ENCODE measurements around the gene TAS1R1. TPM values are rescaled to one million over a fixed set of nuclear protein-coding genes. Genes with fewer than 3 reads are reported as not detected.
A peak's percentile ranks its signal among the peaks of the same experiment; 100 is the strongest.

The TAS1R1 gene
- total and polyA plus RNA-seq, 9 of the 15 experiments (the other 6 are each of a cell fraction or from before 2014, with no cell fraction given) = 0.06 TPM; not detected in 8

DNA sequence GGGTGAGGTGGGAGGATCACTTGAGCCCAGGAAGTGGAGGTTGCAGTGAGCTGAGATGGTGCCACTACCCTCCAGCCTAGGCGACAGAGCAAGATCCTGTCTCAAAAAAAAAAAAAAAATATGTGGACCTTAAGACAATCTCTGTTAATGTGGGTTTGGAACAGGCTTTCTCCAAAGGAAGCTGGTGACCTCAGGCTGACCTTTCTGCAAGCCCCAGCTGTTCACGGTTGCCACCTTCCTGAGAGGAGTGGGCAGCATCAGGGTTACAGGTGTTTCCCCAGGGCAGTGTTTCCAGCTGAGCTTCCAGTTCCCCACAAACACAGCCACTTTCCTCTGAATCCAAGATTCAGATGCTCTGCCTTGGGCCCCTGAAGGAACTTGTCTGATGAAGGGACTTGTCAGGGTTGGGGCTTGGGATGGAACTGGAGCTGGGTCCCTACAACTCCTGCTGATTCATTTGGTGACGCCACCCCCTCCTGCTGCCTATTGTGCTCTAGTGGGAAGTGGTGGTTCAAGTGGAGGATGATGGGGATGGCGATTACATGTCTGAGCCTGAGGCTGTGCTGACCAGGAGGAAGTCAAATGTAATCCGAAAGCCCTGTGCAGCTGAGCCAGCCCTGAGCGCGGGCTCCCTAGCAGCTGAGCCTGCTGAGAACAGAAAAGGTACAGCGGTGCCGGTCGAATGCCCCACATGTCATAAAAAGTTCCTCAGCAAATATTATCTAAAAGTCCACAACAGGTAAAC lies 26.6 kb downstream of the TAS1R1 start (continued):
- TF ChIP-seq, protein P1, sequence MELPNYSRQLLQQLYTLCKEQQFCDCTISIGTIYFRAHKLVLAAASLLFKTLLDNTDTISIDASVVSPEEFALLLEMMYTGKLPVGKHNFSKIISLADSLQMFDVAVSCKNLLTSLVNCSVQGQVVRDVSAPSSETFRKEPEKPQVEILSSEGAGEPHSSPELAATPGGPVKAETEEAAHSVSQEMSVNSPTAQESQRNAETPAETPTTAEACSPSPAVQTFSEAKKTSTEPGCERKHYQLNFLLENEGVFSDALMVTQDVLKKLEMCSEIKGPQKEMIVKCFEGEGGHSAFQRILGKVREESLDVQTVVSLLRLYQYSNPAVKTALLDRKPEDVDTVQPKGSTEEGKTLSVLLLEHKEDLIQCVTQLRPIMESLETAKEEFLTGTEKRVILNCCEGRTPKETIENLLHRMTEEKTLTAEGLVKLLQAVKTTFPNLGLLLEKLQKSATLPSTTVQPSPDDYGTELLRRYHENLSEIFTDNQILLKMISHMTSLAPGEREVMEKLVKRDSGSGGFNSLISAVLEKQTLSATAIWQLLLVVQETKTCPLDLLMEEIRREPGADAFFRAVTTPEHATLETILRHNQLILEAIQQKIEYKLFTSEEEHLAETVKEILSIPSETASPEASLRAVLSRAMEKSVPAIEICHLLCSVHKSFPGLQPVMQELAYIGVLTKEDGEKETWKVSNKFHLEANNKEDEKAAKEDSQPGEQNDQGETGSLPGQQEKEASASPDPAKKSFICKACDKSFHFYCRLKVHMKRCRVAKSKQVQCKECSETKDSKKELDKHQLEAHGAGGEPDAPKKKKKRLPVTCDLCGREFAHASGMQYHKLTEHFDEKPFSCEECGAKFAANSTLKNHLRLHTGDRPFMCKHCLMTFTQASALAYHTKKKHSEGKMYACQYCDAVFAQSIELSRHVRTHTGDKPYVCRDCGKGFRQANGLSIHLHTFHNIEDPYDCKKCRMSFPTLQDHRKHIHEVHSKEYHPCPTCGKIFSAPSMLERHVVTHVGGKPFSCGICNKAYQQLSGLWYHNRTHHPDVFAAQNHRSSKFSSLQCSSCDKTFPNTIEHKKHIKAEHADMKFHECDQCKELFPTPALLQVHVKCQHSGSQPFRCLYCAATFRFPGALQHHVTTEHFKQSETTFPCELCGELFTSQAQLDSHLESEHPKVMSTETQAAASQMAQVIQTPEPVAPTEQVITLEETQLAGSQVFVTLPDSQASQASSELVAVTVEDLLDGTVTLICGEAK (IDR thresholded peaks at IDR 0.05) = no peak
- TF ChIP-seq, protein P1 (CRISPR knock-in tag; IDR thresholded peaks at IDR 0.05) = no peak
- TF ChIP-seq, protein P2, sequence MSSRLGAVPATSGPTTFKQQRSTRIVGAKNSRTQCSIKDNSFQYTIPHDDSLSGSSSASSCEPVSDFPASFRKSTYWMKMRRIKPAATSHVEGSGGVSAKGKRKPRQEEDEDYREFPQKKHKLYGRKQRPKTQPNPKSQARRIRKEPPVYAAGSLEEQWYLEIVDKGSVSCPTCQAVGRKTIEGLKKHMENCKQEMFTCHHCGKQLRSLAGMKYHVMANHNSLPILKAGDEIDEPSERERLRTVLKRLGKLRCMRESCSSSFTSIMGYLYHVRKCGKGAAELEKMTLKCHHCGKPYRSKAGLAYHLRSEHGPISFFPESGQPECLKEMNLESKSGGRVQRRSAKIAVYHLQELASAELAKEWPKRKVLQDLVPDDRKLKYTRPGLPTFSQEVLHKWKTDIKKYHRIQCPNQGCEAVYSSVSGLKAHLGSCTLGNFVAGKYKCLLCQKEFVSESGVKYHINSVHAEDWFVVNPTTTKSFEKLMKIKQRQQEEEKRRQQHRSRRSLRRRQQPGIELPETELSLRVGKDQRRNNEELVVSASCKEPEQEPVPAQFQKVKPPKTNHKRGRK (tag; IDR thresholded peaks at IDR 0.05) = no peak
- TF ChIP-seq FUS (optimal IDR thresholded peaks at IDR 0.05; ENCODE audit: low read depth, low read length) = no peak
- TF ChIP-seq SMARCE1 (IDR thresholded peaks at IDR 0.05) = peak; percentile 28; the same call in 1 of the 2 replicates
- no peak for TF ChIP-seq NCOA4 (IDR thresholded peaks at IDR 0.05; ENCODE audit: partially characterized antibody)
- TF ChIP-seq NFE2L1 (tag; IDR thresholded peaks at IDR 0.05; ENCODE audit: borderline replicate concordance, low read depth) = no peak
- TF ChIP-seq SMC3 (conservative IDR thresholded peaks at IDR 0.05; ENCODE audit: insufficient read depth, low read depth, low read length) = no peak
- TF ChIP-seq ZNF785 (CRISPR knock-in tag; IDR thresholded peaks at IDR 0.05) = no peak
- no peak for TF ChIP-seq NUFIP1 (IDR thresholded peaks at IDR 0.05; ENCODE audit: partially characterized antibody)
- no peak for TF ChIP-seq DACH1 (IDR thresholded peaks at IDR 0.05; ENCODE audit: partially characterized antibody)
- no peak for TF ChIP-seq BRD9 (IDR thresholded peaks at IDR 0.05; ENCODE audit: low read depth, partially characterized antibody)
- TF ChIP-seq ZFP36 (IDR thresholded peaks at IDR 0.05; ENCODE audit: low read depth, low read length, partially characterized antibody) = no peak
- TF ChIP-seq HDAC2 (IDR thresholded peaks at IDR 0.05) = peak; percentile 36; the same call in 1 of the 2 replicates
- TF ChIP-seq POLR2AphosphoS2 (IDR thresholded peaks at IDR 0.05; ENCODE audit: low read length) = no peak
- no peak for TF ChIP-seq DMBX1 (CRISPR knock-in tag; IDR thresholded peaks at IDR 0.05; ENCODE audit: borderline replicate concordance)
- TF ChIP-seq, protein P3, sequence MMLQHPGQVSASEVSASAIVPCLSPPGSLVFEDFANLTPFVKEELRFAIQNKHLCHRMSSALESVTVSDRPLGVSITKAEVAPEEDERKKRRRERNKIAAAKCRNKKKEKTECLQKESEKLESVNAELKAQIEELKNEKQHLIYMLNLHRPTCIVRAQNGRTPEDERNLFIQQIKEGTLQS (IDR thresholded peaks at IDR 0.05) = peak; percentile 80
- TF ChIP-seq, protein P3 (CRISPR knock-in tag; conservative IDR thresholded peaks at IDR 0.05) = no peak
